ENCODE measurements around the gene SH2D4B.
A peak's percentile ranks its signal among the peaks of the same experiment; 100 is the strongest.

Gene SH2D4B

DNA sequence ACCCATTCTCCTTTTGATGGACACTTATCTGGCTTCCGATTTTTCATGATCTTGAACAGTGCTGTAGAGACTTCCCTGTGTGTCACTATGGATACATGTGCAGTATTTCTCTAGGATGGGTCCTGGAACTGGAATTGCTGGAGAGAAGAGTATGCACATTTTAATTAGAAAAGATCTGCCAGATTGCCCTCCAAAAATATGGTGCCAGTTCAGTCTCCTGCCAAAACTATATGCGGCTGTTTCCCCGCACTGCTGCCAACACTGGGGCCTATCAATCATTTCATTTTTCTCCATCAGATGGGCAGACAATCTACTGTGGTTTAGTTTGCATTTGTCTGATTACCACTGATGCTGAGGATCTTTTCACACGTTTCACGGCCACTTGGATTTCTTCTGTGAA lies 105.0 kb downstream of the SH2D4B start:
- DNase-seq (ENCODE audit: low read depth in 2 of 2) = no peak

DNA sequence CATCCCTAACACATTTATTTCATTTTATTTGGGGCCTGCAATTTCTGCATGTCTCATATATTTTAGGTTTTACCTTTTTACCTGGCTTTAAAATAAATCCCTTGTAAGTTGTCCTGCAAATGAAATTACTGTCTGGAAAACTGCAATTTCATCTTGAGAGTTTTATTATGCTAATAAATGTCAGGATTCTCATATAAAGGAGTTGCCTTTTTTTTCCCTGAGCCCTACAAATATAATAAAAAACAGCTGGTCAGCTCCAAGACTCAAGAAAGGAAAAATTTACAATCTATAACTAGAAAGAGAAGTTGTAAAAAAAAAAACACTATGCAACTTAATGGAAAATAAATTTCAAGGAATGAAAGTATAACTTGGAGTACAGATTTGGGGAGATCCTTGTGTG lies 108.7 kb downstream of the SH2D4B start:
- no peak for DNase-seq (ENCODE audit: low read depth in 2 of 2)

DNA sequence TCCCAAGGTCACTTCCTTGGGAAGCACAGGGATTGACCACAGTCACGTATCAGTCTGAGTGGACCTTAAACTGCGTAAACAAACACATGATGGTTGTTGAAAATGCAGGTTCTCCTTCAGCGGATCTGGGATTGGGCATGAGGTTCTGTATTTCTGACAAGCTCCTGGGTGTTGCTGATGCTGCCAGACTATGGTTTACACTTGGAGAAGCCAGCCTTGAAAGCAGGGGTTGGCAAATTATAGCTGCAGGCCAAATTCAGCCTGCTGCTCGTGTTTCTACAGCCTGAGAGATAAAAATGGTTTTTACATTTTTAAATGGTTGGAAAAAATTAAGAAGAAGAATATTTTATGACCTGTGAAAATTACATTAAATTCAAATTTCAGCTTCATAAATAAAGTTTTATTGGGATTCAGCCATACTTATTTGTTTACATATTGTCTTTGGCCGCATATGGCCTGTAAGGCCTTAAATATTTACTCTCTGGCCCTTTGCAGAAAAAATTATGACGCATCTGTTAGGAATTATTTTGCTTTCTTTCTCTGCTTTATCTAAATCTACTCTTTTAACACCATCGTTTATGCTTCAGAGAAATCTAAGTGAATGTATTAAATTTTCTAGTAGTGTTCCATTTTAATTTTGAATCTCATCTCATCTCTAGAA lies 109.6 kb downstream of the SH2D4B start:
- no peak for DNase-seq (ENCODE audit: low read depth in 2 of 2)

DNA sequence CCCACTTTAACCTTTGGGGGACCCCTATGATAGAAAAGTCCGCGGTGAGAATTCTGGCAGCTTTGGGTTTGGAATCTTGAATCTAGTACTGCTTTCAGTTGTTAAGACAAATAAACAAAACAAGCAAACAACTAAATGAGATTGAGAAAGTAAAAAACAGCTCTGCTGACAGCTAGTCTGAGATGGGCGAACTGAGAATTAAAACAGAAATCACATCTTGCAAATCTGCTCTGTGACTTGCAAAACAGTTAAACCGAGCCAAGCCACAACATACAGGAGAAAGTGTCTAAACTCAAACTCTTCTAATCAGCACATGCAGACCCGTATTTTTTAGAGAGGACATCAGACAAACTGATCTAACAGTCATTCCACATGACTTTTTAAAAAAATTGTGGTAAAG lies 110.4 kb downstream of the SH2D4B start:
- DNase-seq (ENCODE audit: low read depth in 2 of 2) = no peak

DNA sequence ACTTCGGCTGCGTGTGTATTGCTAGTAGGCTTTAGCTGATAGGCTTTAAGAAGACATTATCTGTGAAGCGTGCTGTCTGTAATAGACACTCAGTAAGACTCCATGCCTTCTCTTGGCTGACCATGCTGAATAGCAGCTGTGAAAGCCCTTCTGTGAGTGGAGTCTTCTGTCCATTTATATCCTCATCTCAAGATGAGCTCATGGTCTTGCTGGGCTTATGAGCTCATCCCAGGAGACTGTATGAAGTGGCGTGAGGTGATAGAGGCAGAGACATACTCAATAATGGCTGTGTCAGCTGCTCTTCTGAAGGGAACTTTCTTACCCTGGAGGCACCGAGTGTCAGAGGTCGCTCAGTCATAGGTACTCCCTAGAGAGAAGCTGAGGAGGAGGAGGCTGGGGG lies 111.5 kb downstream of the SH2D4B start:
- DNase-seq (ENCODE audit: low read depth in 2 of 2) = no peak

DNA sequence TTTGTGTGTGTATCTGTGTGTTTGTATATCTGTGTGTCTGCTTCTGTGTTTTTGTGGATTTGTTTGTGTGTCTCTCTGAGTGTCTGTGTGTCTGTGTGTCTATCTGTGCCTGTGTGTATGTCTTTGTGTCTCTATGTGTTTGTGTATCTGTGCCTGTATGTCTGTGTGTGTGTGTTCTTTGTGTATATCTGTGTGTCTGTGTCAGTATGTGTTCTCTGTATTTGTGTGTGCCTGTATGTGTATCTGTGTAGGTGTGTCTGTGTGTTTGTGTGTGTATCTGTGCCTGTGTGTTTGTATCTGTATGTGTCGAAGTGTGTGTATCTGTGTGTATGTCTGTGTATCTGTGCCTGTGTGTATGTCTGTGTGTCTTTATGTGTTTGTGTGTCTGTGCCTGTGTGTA lies 118.2 kb downstream of the SH2D4B start:
- DNase-seq (ENCODE audit: low read depth in 2 of 2) = no peak

DNA sequence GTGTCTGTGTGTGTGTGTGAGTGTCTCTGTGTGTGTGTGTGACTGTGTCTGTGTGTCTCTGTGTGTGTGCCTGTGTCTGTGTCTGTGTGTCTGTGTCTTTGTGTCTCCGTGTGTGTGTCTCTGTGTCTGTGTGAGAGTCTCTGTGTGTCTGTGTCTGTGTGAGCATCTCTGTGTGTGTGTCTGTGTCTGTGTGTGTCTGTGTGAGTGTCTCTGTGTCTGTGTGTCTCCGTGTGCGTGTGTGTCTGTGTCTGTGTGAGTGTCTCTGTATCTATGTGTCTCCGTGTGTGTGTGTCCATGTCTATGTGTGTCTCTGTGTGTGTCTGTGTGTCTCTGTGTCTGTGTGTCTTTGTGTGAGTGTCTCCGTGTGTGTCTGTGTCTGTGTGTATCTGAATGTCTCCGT lies 120.4 kb downstream of the SH2D4B start:
- DNase-seq (ENCODE audit: low read depth in 2 of 2) = no peak

DNA sequence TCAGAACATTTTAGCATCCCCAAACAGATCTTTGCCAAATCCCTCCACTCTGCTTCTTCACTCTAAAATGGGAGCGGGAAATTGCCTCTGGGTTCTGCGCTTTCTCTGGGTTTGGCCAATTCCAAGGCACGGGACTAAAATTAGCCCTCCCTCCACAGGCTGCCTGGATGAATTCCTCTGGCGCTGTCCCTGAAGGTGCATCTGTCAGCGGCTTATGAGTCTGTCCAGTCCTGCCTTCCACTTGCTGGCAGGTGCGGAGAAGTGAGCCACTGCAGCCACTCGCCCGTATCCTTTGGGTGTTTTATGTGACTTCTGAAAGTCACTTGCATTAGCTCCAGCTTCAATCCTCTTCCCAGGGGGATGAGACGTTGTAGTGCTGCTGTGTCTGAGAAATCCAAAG lies 121.6 kb downstream of the SH2D4B start:
- no peak for DNase-seq (ENCODE audit: low read depth in 2 of 2)

DNA sequence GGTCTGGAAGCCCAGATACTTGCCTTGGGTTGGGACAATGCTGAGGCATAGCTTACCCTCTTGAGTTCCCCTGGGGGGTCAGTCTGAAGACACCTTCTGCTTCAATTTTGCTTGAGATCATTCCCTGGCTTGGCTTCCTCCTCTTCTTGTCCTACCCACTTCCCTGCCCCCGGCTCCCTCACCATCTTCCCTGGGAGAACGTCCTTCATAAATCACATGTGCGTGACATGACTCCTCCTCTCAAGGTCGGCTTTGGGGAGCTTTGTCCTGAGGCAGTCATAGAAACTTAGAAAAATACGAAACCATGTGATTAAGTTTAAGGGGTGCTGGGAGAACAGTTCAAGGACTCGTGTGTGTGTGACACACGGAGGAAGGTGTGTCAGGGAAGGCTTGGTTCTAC lies 122.6 kb downstream of the SH2D4B start:
- no peak for DNase-seq (ENCODE audit: low read depth in 2 of 2)

DNA sequence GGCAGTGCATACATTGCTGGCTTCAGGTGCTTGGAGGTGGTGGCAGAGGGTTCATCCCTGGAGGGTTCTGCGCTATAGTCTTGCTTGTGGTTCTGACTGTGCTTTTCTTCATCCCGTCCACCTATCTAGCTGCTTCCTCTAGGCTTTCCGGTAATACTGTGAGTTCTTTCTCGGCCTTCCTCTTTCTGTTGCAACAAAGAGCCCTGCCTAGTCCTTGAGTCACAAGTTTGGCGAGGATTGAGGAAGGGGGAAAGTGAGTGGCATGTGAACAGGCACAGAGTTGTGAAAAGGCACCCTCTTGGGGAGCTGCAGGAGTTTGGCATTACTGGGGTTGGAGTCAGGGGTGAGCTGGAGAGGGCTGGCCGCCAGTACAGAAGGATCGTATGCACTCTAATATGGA lies 123.0 kb downstream of the SH2D4B start:
- no peak for DNase-seq (ENCODE audit: low read depth in 2 of 2)

DNA sequence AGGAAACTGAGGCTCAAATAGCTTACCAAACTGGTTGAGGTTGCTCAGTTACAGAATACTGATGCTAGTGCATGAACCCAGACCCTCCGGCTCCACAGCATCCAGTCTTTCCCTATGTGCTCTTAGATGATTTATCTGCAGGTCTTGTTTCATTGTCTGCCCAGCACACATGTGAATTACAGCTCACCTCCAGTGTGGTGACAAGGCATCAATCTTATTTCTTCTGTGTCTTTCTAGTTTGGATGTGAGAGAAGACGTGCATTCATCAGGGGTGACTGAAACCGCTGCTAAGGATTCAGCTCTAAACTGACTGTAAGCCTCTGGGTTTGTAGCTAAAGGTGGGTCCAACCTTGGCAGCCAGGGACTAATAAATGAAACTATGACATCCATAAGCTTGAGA lies 123.8 kb downstream of the SH2D4B start:
- no peak for DNase-seq (ENCODE audit: low read depth in 2 of 2)

DNA sequence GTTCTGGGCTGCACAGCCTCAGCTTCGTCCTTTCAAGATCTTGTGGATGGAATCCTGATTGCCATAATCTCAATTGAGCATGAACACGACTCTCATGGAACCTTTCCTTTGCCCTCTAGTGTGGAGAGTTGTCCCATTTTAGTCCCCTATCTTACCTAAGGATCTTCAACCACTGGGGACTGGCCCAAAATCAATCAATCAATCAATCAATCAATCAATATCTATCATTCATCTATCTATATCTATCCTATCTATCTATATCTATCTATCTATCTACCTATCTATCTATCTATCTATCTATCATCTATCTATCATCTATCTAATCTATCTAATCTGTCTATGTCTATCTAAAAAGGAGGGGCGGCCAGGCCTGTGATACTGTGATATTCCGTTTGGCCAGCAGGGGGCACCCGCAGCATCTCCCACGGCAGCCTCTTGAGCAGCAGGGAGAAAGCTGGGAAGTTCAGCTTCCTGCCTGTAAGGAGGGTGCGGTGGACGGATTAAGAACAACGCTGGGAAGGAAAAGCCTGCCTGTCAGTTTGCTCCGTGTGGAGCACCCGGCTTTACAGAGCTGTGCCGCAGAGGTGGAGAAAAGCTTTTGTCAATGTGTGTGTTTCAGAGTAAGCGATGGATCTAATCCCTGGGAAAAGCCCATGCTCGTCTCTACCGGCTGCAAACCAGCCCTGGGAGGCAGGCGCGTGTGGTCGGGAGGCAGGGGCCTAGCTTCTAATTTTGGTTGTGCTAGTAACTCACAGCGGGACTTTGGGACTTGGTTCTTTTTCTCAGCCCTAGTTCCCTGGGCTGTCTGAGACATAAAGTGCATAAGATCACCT lies 124.9 kb downstream of the SH2D4B start:
- peak; percentile 41 to 55 for DNase-seq (ENCODE audit: low read depth in 2 of 2)

DNA sequence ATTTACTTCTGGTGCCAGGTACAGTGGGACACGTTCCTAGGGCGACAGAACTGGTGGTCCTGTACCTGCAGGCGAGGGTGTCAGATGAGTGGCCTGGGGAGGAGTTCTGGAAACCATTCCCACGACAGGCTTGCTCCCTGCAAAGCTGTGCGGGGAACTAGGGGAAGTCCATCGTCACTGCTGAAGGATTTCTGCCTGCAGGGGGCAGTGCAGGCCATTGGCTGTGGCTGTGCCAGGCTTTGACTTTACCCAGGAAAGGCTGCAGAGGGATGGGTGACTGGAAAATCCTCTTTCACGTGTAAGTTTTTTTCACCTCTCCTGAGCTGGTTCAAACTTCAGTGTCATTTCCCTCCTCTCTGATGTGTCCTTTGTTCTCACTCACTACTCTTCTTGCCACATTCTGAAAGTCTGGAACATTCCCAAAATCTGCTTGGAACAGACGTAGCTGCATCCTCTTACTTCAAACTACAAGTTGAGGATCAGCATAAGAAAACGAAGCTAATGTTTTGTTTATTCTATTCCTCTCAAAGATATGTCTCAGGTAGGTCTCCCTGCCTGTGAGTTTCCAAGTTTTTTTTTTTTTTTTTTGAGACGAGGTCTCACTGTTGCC lies 126.5 kb downstream of the SH2D4B start:
- peak in 1 of 2 donors; percentile 13 for DNase-seq (ENCODE audit: low read depth in 2 of 2)

DNA sequence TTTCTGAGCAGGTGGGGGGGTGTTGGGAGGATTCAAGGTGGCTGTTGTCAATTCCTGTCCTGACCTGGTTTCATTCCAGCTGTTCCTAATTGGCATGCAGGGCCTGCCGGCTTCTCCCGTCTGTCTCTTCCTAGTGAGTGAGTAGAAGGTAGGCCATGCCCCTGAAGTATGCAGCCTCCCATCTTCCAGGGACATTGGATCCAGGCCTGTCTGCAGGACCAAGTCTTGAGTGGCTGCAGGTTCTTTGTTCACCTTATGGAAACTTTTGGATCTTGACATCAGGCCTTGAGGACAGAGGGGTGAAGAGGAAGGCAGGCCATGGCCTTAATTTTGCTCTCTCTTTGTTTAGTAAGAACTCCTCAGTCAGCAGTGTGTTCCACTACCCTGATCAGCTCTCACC lies 131.8 kb downstream of the SH2D4B start:
- DNase-seq (ENCODE audit: low read depth in 2 of 2) = no peak

DNA sequence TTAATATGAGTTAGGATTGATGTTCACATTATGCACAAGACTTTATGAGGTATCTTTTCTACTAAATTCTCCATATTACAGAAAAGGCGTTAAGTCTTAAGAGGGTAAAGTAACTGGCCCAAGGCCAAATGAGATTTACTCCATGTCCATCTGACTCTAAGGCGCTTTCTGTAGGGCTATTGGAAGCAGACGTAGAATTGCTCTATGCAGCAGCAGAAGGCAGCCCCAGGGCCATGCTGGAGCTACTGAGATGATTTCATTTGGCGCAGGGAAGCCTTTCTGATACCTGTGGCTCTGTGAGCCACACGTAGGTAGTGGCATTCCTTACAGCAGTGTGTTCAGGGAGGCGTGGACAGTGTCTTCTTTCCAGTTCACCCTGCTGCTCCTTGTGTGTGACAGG lies 133.1 kb downstream of the SH2D4B start:
- DNase-seq (ENCODE audit: low read depth in 2 of 2) = no peak

DNA sequence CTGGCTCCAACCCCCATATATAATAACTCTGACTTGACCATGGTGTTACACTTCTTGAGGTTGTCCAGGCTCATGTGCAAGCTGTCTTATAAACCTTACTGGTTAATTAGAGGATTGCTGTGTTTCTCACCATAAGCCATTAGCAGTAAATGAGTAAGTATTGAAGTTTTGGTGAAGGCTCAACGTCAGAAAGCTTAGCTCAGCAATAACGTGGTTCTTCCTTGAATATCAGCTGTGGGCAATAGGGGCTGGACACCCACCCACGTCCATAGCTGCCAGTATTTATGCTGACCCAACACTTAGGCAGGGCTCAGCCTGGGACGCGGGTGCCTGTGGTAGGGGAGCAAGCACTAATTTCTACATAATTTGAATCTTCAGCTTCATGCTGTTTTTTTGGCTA lies 134.1 kb downstream of the SH2D4B start:
- no peak for DNase-seq (ENCODE audit: low read depth in 2 of 2)

DNA sequence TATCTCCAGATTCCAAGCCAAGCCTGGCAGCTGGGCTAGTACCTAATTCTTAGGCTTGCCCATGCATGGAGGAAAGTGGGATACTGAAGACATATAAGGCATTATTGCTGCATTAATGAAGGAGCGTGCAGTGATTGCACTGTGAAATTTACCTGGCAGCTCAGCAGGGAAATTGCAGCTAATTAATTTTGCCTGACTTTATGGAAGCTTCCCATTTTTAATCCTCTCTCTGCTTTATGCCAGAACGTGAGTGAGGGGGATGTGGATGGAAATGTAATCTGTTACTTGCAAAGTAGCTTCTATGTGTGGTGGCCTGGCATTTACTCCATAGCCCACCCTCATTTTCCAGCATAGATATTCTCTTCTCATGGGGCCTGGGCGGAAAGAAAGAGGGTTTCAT lies 134.9 kb downstream of the SH2D4B start:
- DNase-seq (ENCODE audit: low read depth in 2 of 2) = no peak

DNA sequence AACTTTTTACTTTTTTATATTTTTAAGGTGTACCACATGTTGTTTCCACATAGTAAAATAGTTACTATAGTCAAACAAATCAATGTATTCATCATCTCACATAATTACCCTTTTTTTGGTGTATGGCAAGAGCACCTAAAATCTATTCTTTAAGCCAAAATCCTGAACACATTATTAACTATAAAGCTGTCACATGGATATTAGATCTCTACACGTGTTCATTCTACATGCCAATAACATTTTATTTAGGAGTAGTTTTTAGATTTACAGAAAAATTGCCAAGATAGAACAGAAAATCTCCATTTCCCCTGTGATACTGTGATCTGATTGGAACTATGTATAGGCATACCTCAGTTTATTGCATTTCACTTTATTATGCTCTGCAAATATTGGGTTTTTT lies 137.1 kb downstream of the SH2D4B start:
- no peak for DNase-seq (ENCODE audit: low read depth in 2 of 2)

DNA sequence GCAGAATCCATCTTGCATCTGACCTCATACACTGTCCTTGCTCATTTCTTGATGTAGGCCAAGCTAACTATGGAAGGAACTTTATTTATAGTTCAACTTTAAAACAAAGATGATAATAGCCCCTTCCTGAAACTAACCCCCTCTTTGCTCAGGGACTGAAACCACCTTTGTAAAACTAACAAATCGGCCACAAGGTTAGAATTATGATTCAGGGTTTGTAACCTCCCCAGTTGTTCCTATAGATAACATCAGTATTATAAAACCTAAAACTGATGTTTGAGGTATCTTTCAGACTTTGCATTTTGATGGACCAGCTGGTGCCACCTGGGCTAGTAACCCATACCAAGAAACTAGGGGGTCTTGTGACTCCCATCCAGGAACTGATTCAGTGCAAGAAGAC lies 143.4 kb downstream of the SH2D4B start:
- no peak for DNase-seq (ENCODE audit: low read depth in 2 of 2)

DNA sequence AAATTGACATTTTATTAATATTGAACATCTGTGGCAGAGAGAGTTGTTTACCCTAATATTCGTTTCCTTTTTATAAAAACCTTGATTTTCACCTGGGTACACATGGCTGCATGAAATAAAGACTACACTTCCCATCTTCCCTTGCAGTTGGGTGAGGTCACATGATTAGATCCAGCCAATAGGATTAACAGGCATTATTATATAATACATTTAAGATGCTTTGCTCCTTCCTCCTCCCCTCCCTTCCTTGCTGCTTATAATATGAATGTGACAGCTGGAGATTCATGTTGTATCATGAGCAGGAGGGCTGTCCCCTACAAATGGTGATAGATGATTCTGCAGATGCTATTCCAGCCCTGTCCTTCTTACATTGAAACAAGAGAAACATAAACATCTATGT lies 146.6 kb downstream of the SH2D4B start:
- no peak for DNase-seq (ENCODE audit: low read depth in 2 of 2)

DNA sequence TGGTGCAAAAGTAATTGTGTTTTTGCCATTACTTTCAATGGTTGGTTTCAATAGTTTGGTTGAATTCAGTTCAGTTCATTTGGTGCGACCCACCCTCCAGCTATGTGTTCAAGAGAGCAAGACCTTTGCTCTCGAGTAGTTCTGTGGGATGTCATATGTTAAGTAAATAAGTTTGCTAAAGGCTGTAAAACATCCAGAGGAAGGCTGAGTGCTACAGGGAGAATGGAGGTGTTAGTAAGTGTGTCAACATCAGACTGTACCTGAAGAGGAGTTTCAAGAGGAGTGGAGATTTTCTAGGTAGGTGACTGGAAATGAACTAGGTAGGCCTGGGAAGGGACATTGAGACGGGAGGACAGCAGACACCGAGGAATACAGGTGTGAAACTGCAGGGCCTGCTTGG lies 147.7 kb downstream of the SH2D4B start:
- no peak for DNase-seq (ENCODE audit: low read depth in 2 of 2)

DNA sequence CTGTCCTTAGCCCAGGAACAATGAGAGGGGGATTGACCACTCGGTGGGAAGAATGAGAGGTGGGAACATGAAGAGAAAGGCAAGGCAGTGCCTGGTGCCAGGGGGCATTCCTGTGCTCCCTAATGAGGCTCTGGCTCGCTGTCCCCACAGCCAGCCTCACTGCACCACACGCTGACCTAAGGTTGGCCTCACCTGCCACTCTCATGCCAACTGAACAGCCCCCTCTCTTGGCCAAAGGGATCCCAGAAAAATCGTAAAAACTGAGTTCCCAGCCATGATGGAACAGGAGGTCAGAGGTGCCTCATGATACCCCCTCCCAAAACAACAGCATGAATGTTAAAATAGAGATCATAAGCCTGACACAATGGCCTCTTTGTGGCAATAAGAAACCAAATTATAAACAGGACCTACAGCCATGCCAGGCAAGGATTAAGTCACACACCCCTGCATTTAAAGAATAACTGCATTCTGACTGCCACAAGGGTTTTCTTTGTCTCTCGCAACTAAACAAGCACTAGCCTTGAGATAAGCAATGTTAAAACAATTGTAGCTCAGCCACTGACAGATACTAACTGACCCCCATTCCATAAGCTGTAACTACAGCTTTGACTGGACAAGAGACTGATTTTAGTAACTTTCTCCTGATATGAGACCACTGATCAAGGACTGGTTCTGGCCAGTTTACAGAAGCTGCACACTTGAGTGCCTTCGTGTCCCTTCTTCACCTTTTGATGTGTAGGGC lies 149.2 kb downstream of the SH2D4B start:
- DNase-seq (ENCODE audit: low read depth in 2 of 2) = no peak

DNA sequence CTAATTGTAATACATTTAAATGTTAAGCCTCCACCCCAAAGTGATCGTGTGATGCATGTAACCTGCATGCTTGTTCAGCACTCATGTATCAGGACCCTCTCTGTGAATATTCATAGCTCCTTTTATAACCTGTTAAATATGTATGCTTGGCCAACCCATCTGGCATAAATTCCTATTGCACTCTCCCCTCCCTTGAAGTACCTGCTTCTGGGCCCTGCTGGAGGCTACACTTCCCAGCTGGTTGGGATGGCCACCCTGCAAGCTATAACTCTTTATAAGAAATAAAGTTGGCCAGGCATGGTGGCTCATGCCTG lies 149.7 kb downstream of the SH2D4B start:
- no peak for DNase-seq (ENCODE audit: low read depth in 2 of 2)
